IMR-90 (cell line): ENCODE results near the gene IL17C. TPM values are rescaled to one million over a fixed set of nuclear protein-coding genes. Genes with fewer than 3 reads are reported as not detected.
A peak's percentile ranks its signal among the peaks of the same experiment; 100 is the strongest.

Source experiments
- ATAC-seq: fragments of 200-7000 bp; cut with Tn5 transposase; 2 replicates; pipeline ENCODE4 v1.9.1; 2020; ENCODE audit warnings: low read depth, mild to moderate bottlenecking, moderate library complexity
- BruUV-seq: library from RNA; stranded (reverse); fragments of 400-500 nt; replicated peaks from 2 replicates; lab custom pipeline; 2021; lab: Mats Ljungman, UMichigan
- CTCF ChIA-PET: fragments of 300-600 bp; formaldehyde crosslinking; extraction: SDS; loops from one replicate; lab custom pipeline; 2021; ENCODE audit warnings: antibody characterized with exemption; lab: Yijun Ruan, JAX
- POLR2A ChIA-PET: fragments of 300-600 bp; sonication (Branson Sonifier 250); formaldehyde crosslinking; loops from one replicate; lab custom pipeline; 2022; ENCODE audit warnings: antibody characterized with exemption; ENCODE audit not compliant: unreplicated experiment; lab: Charles Lee
- DNase-seq: peaks from one replicate; pipeline ENCODE4 v3.0.0; 2013
- H2AFZ ChIP-seq: replicated peaks from 2 replicates; pipeline ENCODE3; 2013; ENCODE audit warnings: low read length, mild to moderate bottlenecking; ENCODE audit not compliant: poor library complexity
- H2AK5ac ChIP-seq: 2 replicates; pipeline ENCODE4 v1.6.1; 2013; ENCODE audit warnings: low read depth, low read length, inconsistent platforms
- H2AK9ac ChIP-seq: replicated peaks from 2 replicates; pipeline ENCODE3; 2013; ENCODE audit warnings: mild to moderate bottlenecking, low read depth, low read length, moderate library complexity; ENCODE audit not compliant: poor library complexity
- H2BK120ac ChIP-seq: 2 replicates; pipeline ENCODE4 v1.6.1; 2013; ENCODE audit warnings: low read depth, low read length, inconsistent platforms
- H2BK15ac ChIP-seq: 3 replicates; pipeline ENCODE4 v1.6.1; 2013; ENCODE audit warnings: low read depth, low read length, inconsistent platforms
- H2BK20ac ChIP-seq: 2 replicates; pipeline ENCODE4 v1.6.1; 2013; ENCODE audit warnings: low read depth, mild to moderate bottlenecking, inconsistent platforms, low read length, moderate library complexity
- H2BK5ac ChIP-seq: 2 replicates; pipeline ENCODE4 v1.6.1; 2013; ENCODE audit warnings: mild to moderate bottlenecking, low read depth, low read length, inconsistent platforms; ENCODE audit not compliant: poor library complexity, severe bottlenecking
- H3K14ac ChIP-seq: replicated peaks from 2 replicates; pipeline ENCODE4 v1.6.1; 2013; ENCODE audit warnings: low read depth, low read length, inconsistent platforms
- H3K18ac ChIP-seq: 2 replicates; pipeline ENCODE4 v1.6.1; 2013; ENCODE audit warnings: low read depth, low read length, control low read depth
- H3K23ac ChIP-seq: 2 replicates; pipeline ENCODE4 v1.6.1; 2013; ENCODE audit warnings: low read depth, low read length, inconsistent platforms
- H3K27ac ChIP-seq: 2 replicates; pipeline ENCODE4 v1.5.1; 2013; ENCODE audit warnings: mild to moderate bottlenecking, control low read depth, low read length; ENCODE audit not compliant: insufficient read depth
- H3K27me3 ChIP-seq: 2 replicates; pipeline ENCODE4 v1.6.1; 2013; ENCODE audit warnings: low read length; ENCODE audit not compliant: control insufficient read depth, insufficient read depth
- H3K36me3 ChIP-seq: 2 replicates; pipeline ENCODE4 v1.6.1; 2013; ENCODE audit warnings: low read length, mixed read lengths; ENCODE audit not compliant: control insufficient read depth, insufficient read depth
- H3K4ac ChIP-seq: 2 replicates; pipeline ENCODE4 v1.6.1; 2013; ENCODE audit warnings: low read depth, low read length, inconsistent platforms
- H3K4me1 ChIP-seq: 2 replicates; pipeline ENCODE4 v1.6.1; 2013; ENCODE audit warnings: low read length, mixed read lengths; ENCODE audit not compliant: control insufficient read depth, insufficient read depth
- H3K4me2 ChIP-seq: 2 replicates; pipeline ENCODE4 v1.6.1; 2013; ENCODE audit warnings: low read depth, mild to moderate bottlenecking, control low read depth, low read length, moderate library complexity
- H3K4me3 ChIP-seq: 2 replicates; pipeline ENCODE4 v1.5.1; 2013; ENCODE audit warnings: low read depth, mild to moderate bottlenecking, control low read depth, low read length, moderate library complexity; ENCODE audit not compliant: insufficient read depth
- H3K56ac ChIP-seq: 2 replicates; pipeline ENCODE4 v1.6.1; 2013; ENCODE audit warnings: low read length, inconsistent platforms; ENCODE audit not compliant: insufficient read depth; ENCODE audit errors: extremely low read depth
- H3K79me1 ChIP-seq, 2 experiments: 2 replicates each; pipeline ENCODE4 v1.6.1; 2013; ENCODE audit warnings: low read length in 2 of 2, inconsistent platforms in 1 of 2, low read depth in 1 of 2
- H3K9ac ChIP-seq: 2 replicates; pipeline ENCODE4 v1.6.1; 2013; ENCODE audit warnings: low read depth, low read length, control low read depth
- H3K9me1 ChIP-seq: 2 replicates; pipeline ENCODE4 v1.6.1; 2013; ENCODE audit warnings: low read length, inconsistent platforms; ENCODE audit not compliant: insufficient read depth
- H3K9me3 ChIP-seq: 2 replicates; pipeline ENCODE4 v1.6.1; 2013; ENCODE audit warnings: low read length; ENCODE audit not compliant: control insufficient read depth, insufficient read depth
- H4K20me1 ChIP-seq: 2 replicates; pipeline ENCODE4 v1.6.1; 2013; ENCODE audit warnings: low read length, inconsistent platforms; ENCODE audit not compliant: insufficient read depth
- H4K5ac ChIP-seq: 2 replicates; pipeline ENCODE4 v1.6.1; 2013; ENCODE audit warnings: mild to moderate bottlenecking, low read depth, low read length, control low read depth
- H4K8ac ChIP-seq, 2 experiments: 2 replicates each; pipeline ENCODE4 v1.6.1; 2013; ENCODE audit warnings: low read depth in 2 of 2, low read length in 2 of 2, control low read depth in 1 of 2, inconsistent platforms in 1 of 2
- H4K91ac ChIP-seq: 2 replicates; pipeline ENCODE4 v1.6.1; 2013; ENCODE audit warnings: low read depth, low read length, inconsistent platforms; ENCODE audit not compliant: insufficient read depth
- CEBPB ChIP-seq: IDR thresholded peaks from 2 replicates; pipeline ENCODE4 v1.6.1; 2012; ENCODE audit warnings: low read depth, low read length, improper control_type of control experiment
- CTCF ChIP-seq: conservative IDR thresholded peaks from 2 replicates; pipeline ENCODE4 v1.5.1; 2012; ENCODE audit warnings: mild to moderate bottlenecking, low read depth, low read length, improper control_type of control experiment
- RAD21 ChIP-seq: IDR thresholded peaks from 2 replicates; pipeline ENCODE4 v1.6.1; 2012; ENCODE audit warnings: low read length, improper control_type of control experiment
- RFX5 ChIP-seq: IDR thresholded peaks from 2 replicates; pipeline ENCODE4 v1.8.0; 2012; ENCODE audit warnings: low read depth, mild to moderate bottlenecking, low read length, moderate library complexity
- WGBS, 2 experiments: methylation state at CpG; one replicate each; pipeline versions ENCODE4 v1.1.5 to v1.1.7; 2013; ENCODE audit warnings: missing lambda C conversion rate in 2 of 2; ENCODE audit not compliant: insufficient read length in 1 of 2; ENCODE audit errors: extremely low coverage in 2 of 2; 5-methylcytosine and 5-hydroxymethylcytosine counted together
- dilution Hi-C: fragments of 300-500 bp; cut with HindIII; formaldehyde crosslinking; loops from one replicate; pipeline ENCODE4 v1.14.3; 2018; ENCODE audit warnings: low sequenced_read_pairs; ENCODE audit not compliant: unreplicated experiment
- in situ Hi-C: fragments of 300-500 bp; cut with MboI; formaldehyde crosslinking; loops from 3 replicates; pipeline ENCODE4 v1.14.3; 2019; ENCODE audit warnings: low sequenced_read_pairs, inconsistent platforms, mixed read lengths
- intact Hi-C: fragments of 100-400 bp; cut with micrococcal nuclease; formaldehyde crosslinking; loops from 2 replicates; pipeline ENCODE4 v1.10.0; 2022
- polyA plus RNA-seq, 3 experiments: library from polyadenylated mRNA; depleted of rRNA; stranded (reverse); fragments of >200 nt; gene quantifications; 2 replicates each; pipeline ENCODE4 v1.2.3, GENCODE V29; 2012; ENCODE audit warnings: low replicate concordance in 1 of 3
- total RNA-seq: library from RNA; depleted of rRNA; stranded (reverse); fragments of >200 nt; gene quantifications from 2 replicates; pipeline ENCODE4 v1.2.3, GENCODE V29; 2012

IL17C gene
- total and polyA plus RNA-seq, 2 of the 4 experiments (the other 2 are of a cell fraction) = 0.09 TPM; not detected in 1

GRCh38 chr16:88672776-88673175, 34.4 kb downstream of the IL17C start:
- Histone ChIP-seq H3K27me3 (no peaks in the 10 kb centered on the region), H2BK120ac (no peak overlapping the region), H2AK9ac (no peak overlapping the region), H3K4me1 (no peaks in the 10 kb centered on the region), H4K5ac (no peak overlapping the region), H2AK5ac (no peak overlapping the region), H3K4me3 (no peak overlapping the region), H3K9ac (no peak overlapping the region), H2BK20ac (no peak overlapping the region), H2BK5ac (no peak overlapping the region), H4K8ac (no peak overlapping the region), H4K91ac (no peak overlapping the region), H3K18ac (no peak overlapping the region), H3K14ac (no peak overlapping the region), H3K56ac (no peak overlapping the region), H3K4me2 (no peak overlapping the region), H3K9me3 (no peaks in the 10 kb centered on the region), H3K79me1 (no peaks in the 10 kb centered on the region), H4K20me1 (no peaks in the 10 kb centered on the region), H3K23ac (no peak overlapping the region), H2AFZ (no peak overlapping the region), H2BK15ac (no peak overlapping the region), H3K36me3 (peaks cover 8% of the 10 kb centered on the region; the same call in 1 of the 2 replicates), H3K4ac (no peak overlapping the region), H3K9me1 (no peaks in the 10 kb centered on the region), H3K27ac (no peak overlapping the region)
- TF ChIP-seq CTCF (peak; percentile 26; the same call in 1 of the 2 replicates), RAD21 (peak; percentile 25; the same call in 1 of the 2 replicates), CEBPB (no peak), RFX5 (no peak)
- ATAC-seq (no peak), DNase-seq (no peak)
- 44% methylated on average over 5 of the region's 11 CpGs; no CpG with 5 or more reads in 1 of the 2 experiments for WGBS, 2 experiments
- intact Hi-C loops (no loop called here), in situ Hi-C loops (no loop called here), dilution Hi-C loops (no loop called here)
- ChIA-PET CTCF (interaction anchor here (1.4 kb wide), 1 partner anchor 10 kb away, joined by 4 read pairs; the partner anchor contains the start of gene MVD), POLR2A (no interaction called here)
- no TSS peak for BruUV-seq
